OCI-LY1 (cell line): ENCODE results near the gene AKAP8L.

Experiments
- H2AFZ ChIP-seq: fragments of 200-600 bp; sonication (generic), shearing (Covaris generic); 2 replicates; pipeline ENCODE4 v1.6.0; 2014; ENCODE audit warnings: antibody characterized with exemption, mild to moderate bottlenecking, low read length
- H3F3A ChIP-seq: fragments of 200-600 bp; sonication (generic), shearing (Covaris generic); 2 replicates; pipeline ENCODE4 v1.6.0; 2014; ENCODE audit warnings: mild to moderate bottlenecking, antibody characterized with exemption, low read length, moderate library complexity; ENCODE audit not compliant: insufficient read depth
- H3K27ac ChIP-seq: fragments of 200-600 bp; sonication (generic); 2 replicates; pipeline ENCODE4 v1.5.1; 2014; ENCODE audit warnings: low read length, mixed run types, mild to moderate bottlenecking, low read depth; ENCODE audit not compliant: poor library complexity, severe bottlenecking
- H3K27me3 ChIP-seq: fragments of 200-600 bp; sonication (generic); 2 replicates; pipeline ENCODE4 v1.6.0; 2014; ENCODE audit warnings: antibody characterized with exemption, mild to moderate bottlenecking, low read length, moderate library complexity; ENCODE audit not compliant: insufficient read depth
- H3K36me3 ChIP-seq: fragments of 200-600 bp; sonication (generic); 2 replicates; pipeline ENCODE4 v1.6.1; 2014; ENCODE audit warnings: mild to moderate bottlenecking, antibody characterized with exemption, low read length, moderate library complexity, mixed read lengths; ENCODE audit not compliant: insufficient read depth
- H3K4me1 ChIP-seq: fragments of 200-600 bp; sonication (generic); 2 replicates; pipeline ENCODE4 v1.5.1; 2014; ENCODE audit warnings: mild to moderate bottlenecking, low read length, moderate library complexity; ENCODE audit not compliant: insufficient read depth, severe bottlenecking
- H3K4me2 ChIP-seq: fragments of 200-600 bp; sonication (generic), shearing (Covaris generic); 2 replicates; pipeline ENCODE4 v1.6.1; 2014; ENCODE audit warnings: low read length
- H3K4me3 ChIP-seq: fragments of 200-600 bp; sonication (generic); 2 replicates; pipeline ENCODE4 v1.5.1; 2014; ENCODE audit warnings: low read length, low read depth, mild to moderate bottlenecking, mixed read lengths; ENCODE audit not compliant: poor library complexity, severe bottlenecking
- H3K79me2 ChIP-seq: fragments of 200-600 bp; shearing (Covaris generic); 2 replicates; pipeline ENCODE4 v1.6.1; 2016; ENCODE audit warnings: mixed run types, low read length, mixed read lengths; ENCODE audit not compliant: insufficient read depth
- H3K9ac ChIP-seq: fragments of 200-600 bp; sonication (generic), shearing (Covaris generic); 2 replicates; pipeline ENCODE4 v1.6.1; 2014; ENCODE audit warnings: mild to moderate bottlenecking, low read length, mixed read lengths
- H3K9me2 ChIP-seq: fragments of 200-600 bp; sonication (generic), shearing (Covaris generic); 2 replicates; pipeline ENCODE4 v1.6.1; 2014; ENCODE audit warnings: low read depth, mild to moderate bottlenecking, low read length, mixed read lengths
- H3K9me3 ChIP-seq: fragments of 200-600 bp; shearing (Covaris generic); 2 replicates; pipeline ENCODE4 v1.6.1; 2014; ENCODE audit warnings: low read length, mixed read lengths
- H4K20me1 ChIP-seq: fragments of 200-600 bp; sonication (generic), shearing (Covaris generic); 2 replicates; pipeline ENCODE4 v1.6.0; 2016; ENCODE audit warnings: mild to moderate bottlenecking, low read length; ENCODE audit not compliant: insufficient read depth
- CTCF ChIP-seq: fragments of 200-600 bp; sonication (generic), shearing (Covaris generic); IDR thresholded peaks from 2 replicates; pipeline ENCODE4 v1.5.1; 2017; ENCODE audit warnings: mild to moderate bottlenecking, antibody characterized with exemption, low read length, moderate library complexity, mixed read lengths
- EZH2 ChIP-seq: fragments of 200-600 bp; sonication (generic), shearing (Covaris generic); IDR thresholded peaks from 2 replicates; pipeline ENCODE4 v1.8.0; 2017; ENCODE audit warnings: borderline replicate concordance, mixed run types, mild to moderate bottlenecking, antibody characterized with exemption, low read length, moderate library complexity, mixed read lengths

Gene AKAP8L

GRCh38 chr19:15371786-15372380 is 46.9 kb downstream of the AKAP8L start:
- H3K9me3 ChIP-seq: no peaks in the 10 kb centered on the region
- peaks cover 78% of the 10 kb centered on the region for H3K36me3 ChIP-seq
- H3K9me2 ChIP-seq: no peaks in the 10 kb centered on the region
- H3K4me3 ChIP-seq: no peak overlapping the region
- no peaks in the 10 kb centered on the region for H4K20me1 ChIP-seq
- H3K27me3 ChIP-seq: no peaks in the 10 kb centered on the region
- H3K27ac ChIP-seq: no peak overlapping the region
- peaks cover 28% of the 10 kb centered on the region for H3K79me2 ChIP-seq
- H3K4me2 ChIP-seq: no peak overlapping the region
- TF ChIP-seq EZH2 (no peak), CTCF (no peak)
- peaks cover 17% of the 10 kb centered on the region for H3K4me1 ChIP-seq
- no peak overlapping the region for H3K9ac ChIP-seq
- no peaks in the 10 kb centered on the region for H3F3A ChIP-seq
- H2AFZ ChIP-seq: no peak overlapping the region

- Histone ChIP-seq H3K79me2 (peaks cover 21% of the 10 kb centered on the region), H3K4me2 (no peak overlapping the region), H4K20me1 (no peaks in the 10 kb centered on the region), H3K27ac (no peak overlapping the region), H3K36me3 (peaks cover 83% of the 10 kb centered on the region), H3K4me3 (no peak overlapping the region), H3K9me3 (no peaks in the 10 kb centered on the region), H3F3A (no peaks in the 10 kb centered on the region), H3K9ac (no peak overlapping the region), H3K4me1 (peaks cover 10% of the 10 kb centered on the region), H2AFZ (no peak overlapping the region), H3K27me3 (no peaks in the 10 kb centered on the region), H3K9me2 (no peaks in the 10 kb centered on the region)
- TF ChIP-seq CTCF: no peak
- TF ChIP-seq EZH2: no peak
Measured at GRCh38 chr19:15371119-15371518, 47.7 kb downstream of the AKAP8L start.

- Histone ChIP-seq H3K9me3 (no peaks in the 10 kb centered on the region), H3K36me3 (peaks cover 91% of the 10 kb centered on the region), H4K20me1 (no peaks in the 10 kb centered on the region), H3K4me3 (no peak overlapping the region), H3K9ac (no peak overlapping the region), H3K4me2 (no peak overlapping the region), H3K79me2 (peaks cover 7% of the 10 kb centered on the region; the same call in 1 of the 2 replicates), H3K9me2 (no peaks in the 10 kb centered on the region), H3K27me3 (no peaks in the 10 kb centered on the region), H3K27ac (no peak overlapping the region), H3F3A (no peaks in the 10 kb centered on the region), H2AFZ (no peak overlapping the region), H3K4me1 (no peaks in the 10 kb centered on the region)
- TF ChIP-seq EZH2 (no peak), CTCF (no peak)
Measured at GRCh38 chr19:15369594-15369891, 49.2 kb downstream of the AKAP8L start.
